ENCODE results near the gene TOMM34. TPM values are rescaled to one million over a fixed set of nuclear protein-coding genes. Genes with fewer than 3 reads are reported as not detected.

The TOMM34 gene

GRCh38 chr20:44897133-44897532 is 63.1 kb downstream of the TOMM34 start:
- no peak for DNase-seq (ENCODE audit: low spot score)
- H3K23ac ChIP-seq (ENCODE audit: low read depth, low read length, poor library complexity), result no peak overlapping the region

DNA sequence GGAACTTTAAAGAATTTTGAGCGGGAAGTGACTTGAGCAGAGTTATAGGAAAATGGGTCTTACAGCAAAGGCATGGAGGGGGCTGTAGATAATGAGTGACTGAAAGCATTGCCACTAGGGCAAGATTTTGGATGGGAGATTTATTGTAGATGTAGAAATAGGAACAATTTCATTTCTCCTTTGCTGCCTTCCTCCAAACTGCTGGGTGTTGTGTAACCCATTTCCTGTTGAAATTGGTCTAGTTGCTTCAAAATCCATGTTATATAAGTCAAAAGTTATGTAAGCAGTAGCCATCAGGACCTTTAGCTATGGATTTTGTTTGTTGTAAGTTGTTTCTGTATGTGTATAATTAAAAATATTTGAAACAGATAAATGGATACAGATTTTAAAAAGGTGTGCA is 63.6 kb downstream of the TOMM34 start:
- no peak overlapping the region for H4K8ac ChIP-seq (ENCODE audit: low read depth, low read length)
- no peak overlapping the region for H2BK12ac ChIP-seq (ENCODE audit: low read length)
- no peaks in the 10 kb centered on the region for H3K27me3 ChIP-seq (ENCODE audit: control insufficient read depth in 3 of 3, insufficient read depth in 3 of 3, low read depth in 1 of 3, low read length in 3 of 3)
- peaks cover 9% of the 10 kb centered on the region for H3K79me1 ChIP-seq (ENCODE audit: low read depth, low read length)
- H3K18ac ChIP-seq (ENCODE audit: low read length), result no peak overlapping the region
- H2BK5ac ChIP-seq (ENCODE audit: low read length), result no peak overlapping the region
- WGBS, 2 donors (ENCODE audit: extremely low coverage in 2 of 2, insufficient read length in 2 of 2, insufficient replicate concordance in 1 of 2), result no CpG with 5 or more reads among the region's 1 CpG
- H3K4me1 ChIP-seq (ENCODE audit: control insufficient read depth in 2 of 2, insufficient read depth in 1 of 2, low read depth in 1 of 2, low read length in 2 of 2), result no peaks in the 10 kb centered on the region
- H2BK15ac ChIP-seq (ENCODE audit: low read length), result no peak overlapping the region
- H3K9me3 ChIP-seq (replicated peaks in 1 of 2; ENCODE audit: control insufficient read depth in 2 of 2, insufficient read depth in 1 of 2, low read depth in 1 of 2, low read length in 2 of 2), result peaks cover 0 to 4% of the 10 kb centered on the region in 2 donors
- H3K36me3 ChIP-seq (replicated peaks in 1 of 2; ENCODE audit: control insufficient read depth in 2 of 2, insufficient read depth in 2 of 2, low read length in 2 of 2), result peaks cover 2 to 56% of the 10 kb centered on the region in 2 donors
- H3K4ac ChIP-seq (ENCODE audit: low read length), result no peak overlapping the region
- H3K23ac ChIP-seq (ENCODE audit: low read depth, low read length, poor library complexity), result no peak overlapping the region
- no peak overlapping the region for H4K91ac ChIP-seq (ENCODE audit: low read depth, low read length, poor library complexity)
- no peak overlapping the region for H3K14ac ChIP-seq (ENCODE audit: low read length)
- no peak overlapping the region for H3K4me2 ChIP-seq (ENCODE audit: insufficient read depth, low read length, poor library complexity, severe bottlenecking)
- no peak for DNase-seq (ENCODE audit: low spot score)
- no peak overlapping the region for H2AFZ ChIP-seq (ENCODE audit: low read length)
- no peak overlapping the region for H3K4me3 ChIP-seq (ENCODE audit: low read length in 2 of 2)
- H2BK120ac ChIP-seq (ENCODE audit: low read depth, low read length), result no peak overlapping the region
- H3K27ac ChIP-seq (replicated peaks; ENCODE audit: low read length), result no peak overlapping the region
- no peak overlapping the region for H2AK5ac ChIP-seq (ENCODE audit: low read depth, low read length)
- no peak overlapping the region for H3K9ac ChIP-seq (ENCODE audit: low read depth, low read length, poor library complexity)

More at GRCh38 chr20:44897133-44897532, 63.1 kb downstream of the TOMM34 start:
- H3K4me3 ChIP-seq (ENCODE audit: low read length in 2 of 2), result no peak overlapping the region
- peaks cover 2 to 57% of the 10 kb centered on the region in 2 donors for H3K36me3 ChIP-seq (replicated peaks in 1 of 2; ENCODE audit: control insufficient read depth in 2 of 2, insufficient read depth in 2 of 2, low read length in 2 of 2)
- no peaks in the 10 kb centered on the region for H3K4me1 ChIP-seq (ENCODE audit: control insufficient read depth in 2 of 2, insufficient read depth in 1 of 2, low read depth in 1 of 2, low read length in 2 of 2)
- H3K27ac ChIP-seq (replicated peaks; ENCODE audit: low read length), result no peak overlapping the region
- no peak overlapping the region for H4K91ac ChIP-seq (ENCODE audit: low read depth, low read length, poor library complexity)
- no peak overlapping the region for H3K4me2 ChIP-seq (ENCODE audit: insufficient read depth, low read length, poor library complexity, severe bottlenecking)
- H2BK15ac ChIP-seq (ENCODE audit: low read length), result no peak overlapping the region
- no CpG with 5 or more reads among the region's 1 CpG for WGBS, 2 donors (ENCODE audit: extremely low coverage in 2 of 2, insufficient read length in 2 of 2, insufficient replicate concordance in 1 of 2)
- no peaks in the 10 kb centered on the region for H3K27me3 ChIP-seq (ENCODE audit: control insufficient read depth in 3 of 3, insufficient read depth in 3 of 3, low read depth in 1 of 3, low read length in 3 of 3)
- no peaks in the 10 kb centered on the region for H3K9me3 ChIP-seq (replicated peaks in 1 of 2; ENCODE audit: control insufficient read depth in 2 of 2, insufficient read depth in 1 of 2, low read depth in 1 of 2, low read length in 2 of 2)
- no peak overlapping the region for H3K18ac ChIP-seq (ENCODE audit: low read length)
- no peak overlapping the region for H3K9ac ChIP-seq (ENCODE audit: low read depth, low read length, poor library complexity)
- H3K4ac ChIP-seq (ENCODE audit: low read length), result no peak overlapping the region
- H2AK5ac ChIP-seq (ENCODE audit: low read depth, low read length), result no peak overlapping the region
- H2BK120ac ChIP-seq (ENCODE audit: low read depth, low read length), result no peak overlapping the region
- H3K14ac ChIP-seq (ENCODE audit: low read length), result no peak overlapping the region
- H4K8ac ChIP-seq (ENCODE audit: low read depth, low read length), result no peak overlapping the region
- peaks cover 9% of the 10 kb centered on the region for H3K79me1 ChIP-seq (ENCODE audit: low read depth, low read length)
- no peak overlapping the region for H2BK12ac ChIP-seq (ENCODE audit: low read length)
- no peak overlapping the region for H2AFZ ChIP-seq (ENCODE audit: low read length)
- H2BK5ac ChIP-seq (ENCODE audit: low read length), result no peak overlapping the region

DNA sequence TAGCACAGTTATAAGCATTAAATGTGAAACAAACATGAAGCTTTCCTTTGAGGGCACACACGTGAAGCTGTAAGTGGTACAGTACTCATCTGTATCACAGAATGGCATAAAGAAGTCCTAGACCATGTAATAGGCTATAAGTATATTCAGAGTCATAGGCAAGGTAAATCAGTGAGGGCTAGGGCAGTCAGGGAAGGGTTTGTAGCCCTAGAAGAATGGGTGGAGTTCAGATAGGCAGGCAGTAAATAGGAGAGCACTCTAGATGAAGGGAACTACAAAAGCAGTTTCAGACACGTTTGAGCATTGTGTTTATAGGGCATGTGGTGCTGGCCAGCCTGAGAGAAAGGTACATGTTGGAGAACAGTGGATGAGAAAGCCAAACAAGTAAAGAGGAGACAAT is 65.2 kb downstream of the TOMM34 start:
- Histone ChIP-seq H3K23ac (ENCODE audit: low read depth, low read length, poor library complexity) (no peak overlapping the region), H3K79me1 (ENCODE audit: low read depth, low read length) (peaks cover 9% of the 10 kb centered on the region), H3K4me1 (ENCODE audit: control insufficient read depth in 2 of 2, insufficient read depth in 1 of 2, low read depth in 1 of 2, low read length in 2 of 2) (no peaks in the 10 kb centered on the region), H2AFZ (ENCODE audit: low read length) (no peak overlapping the region), H4K8ac (ENCODE audit: low read depth, low read length) (no peak overlapping the region), H3K14ac (ENCODE audit: low read length) (no peak overlapping the region), H3K4me3 (ENCODE audit: low read length in 2 of 2) (no peak overlapping the region), H3K27me3 (ENCODE audit: control insufficient read depth in 3 of 3, insufficient read depth in 3 of 3, low read depth in 1 of 3, low read length in 3 of 3) (no peaks in the 10 kb centered on the region), H2BK12ac (ENCODE audit: low read length) (no peak overlapping the region), H3K36me3 (replicated peaks in 1 of 2; ENCODE audit: control insufficient read depth in 2 of 2, insufficient read depth in 2 of 2, low read length in 2 of 2) (peaks cover 2 to 50% of the 10 kb centered on the region in 2 donors), H3K27ac (replicated peaks; ENCODE audit: low read length) (no peak overlapping the region), H3K4me2 (ENCODE audit: insufficient read depth, low read length, poor library complexity, severe bottlenecking) (no peak overlapping the region), H2AK5ac (ENCODE audit: low read depth, low read length) (no peak overlapping the region), H3K9me3 (replicated peaks in 1 of 2; ENCODE audit: control insufficient read depth in 2 of 2, insufficient read depth in 1 of 2, low read depth in 1 of 2, low read length in 2 of 2) (peaks cover 0 to 5% of the 10 kb centered on the region in 2 donors), H3K9ac (ENCODE audit: low read depth, low read length, poor library complexity) (no peak overlapping the region), H2BK5ac (ENCODE audit: low read length) (no peak overlapping the region), H3K4ac (ENCODE audit: low read length) (no peak overlapping the region), H4K91ac (ENCODE audit: low read depth, low read length, poor library complexity) (no peak overlapping the region), H2BK120ac (ENCODE audit: low read depth, low read length) (no peak overlapping the region), H3K18ac (ENCODE audit: low read length) (no peak overlapping the region), H2BK15ac (ENCODE audit: low read length) (no peak overlapping the region)
- DNase-seq (ENCODE audit: low spot score), result no peak
- no CpG with 5 or more reads among the region's 2 CpGs for WGBS, 2 donors (ENCODE audit: extremely low coverage in 2 of 2, insufficient read length in 2 of 2, insufficient replicate concordance in 1 of 2)

Small RNA genes within 50 kb of the gene (small RNA-seq; reads per million reads assigned to genes)
- gene RF00019 (ENCODE audit: insufficient read depth), result not detected
